PC-3 (cell line): ENCODE measurements around the gene CLDN9. TPM values are rescaled to one million over a fixed set of nuclear protein-coding genes. Genes with fewer than 3 reads are reported as not detected.

ENCODE experiments used
- ATAC-seq: fragments of 200-7000 bp; cut with Tn5 transposase; 2 replicates; pipeline ENCODE4 v1.9.1; 2020; ENCODE audit warnings: mild to moderate bottlenecking, moderate library complexity
- BruUV-seq: library from RNA; stranded (reverse); fragments of 400-500 nt; replicated peaks from 2 replicates; lab custom pipeline; 2021; lab: Mats Ljungman, UMichigan
- CTCF ChIA-PET: fragments of 300-600 bp; sonication (Branson Sonifier 250); formaldehyde crosslinking; loops from one replicate; lab custom pipeline; 2022; ENCODE audit warnings: antibody characterized with exemption; lab: Charles Lee
- POLR2A ChIA-PET: fragments of 300-600 bp; sonication (Branson Sonifier 250); formaldehyde crosslinking; loops from one replicate; lab custom pipeline; 2022; ENCODE audit warnings: antibody characterized with exemption; ENCODE audit not compliant: unreplicated experiment; lab: Charles Lee
- DNase-seq: peaks from one replicate; pipeline ENCODE4 v3.0.0-alpha.2; 2015
- H2AFZ ChIP-seq: fragments of 300-600 bp; sonication (generic); 2 replicates; pipeline ENCODE4 v1.6.0; 2016; ENCODE audit warnings: antibody characterized with exemption, low read length
- H3F3A ChIP-seq: fragments of 300-600 bp; sonication (generic); one replicate; pipeline ENCODE4 v1.6.0; 2017; ENCODE audit warnings: antibody characterized with exemption, low read length, control low read depth, mild to moderate bottlenecking; ENCODE audit not compliant: unreplicated experiment
- H3K27ac ChIP-seq: fragments of 300-600 bp; sonication (generic); 2 replicates; pipeline ENCODE4 v1.5.1; 2016; ENCODE audit warnings: mild to moderate bottlenecking, low read length
- H3K27me3 ChIP-seq: fragments of 300-600 bp; sonication (generic); 2 replicates; pipeline ENCODE4 v1.6.1; 2016; ENCODE audit warnings: low read length, mixed read lengths
- H3K36me3 ChIP-seq: fragments of 300-600 bp; sonication (generic); 2 replicates; pipeline ENCODE4 v1.6.1; 2016; ENCODE audit warnings: low read depth, mixed run types, low read length, mixed read lengths
- H3K4me1 ChIP-seq: fragments of 300-600 bp; sonication (generic); 2 replicates; pipeline ENCODE4 v1.5.1; 2016; ENCODE audit warnings: low read length; ENCODE audit not compliant: insufficient read depth
- H3K4me2 ChIP-seq: fragments of 300-600 bp; sonication (generic); 2 replicates; pipeline ENCODE4 v1.6.0; 2016; ENCODE audit warnings: low read length
- H3K4me3 ChIP-seq: fragments of 300-600 bp; sonication (generic); 2 replicates; pipeline ENCODE4 v1.5.1; 2016; ENCODE audit warnings: mild to moderate bottlenecking, low read length, mixed read lengths
- H3K79me2 ChIP-seq: fragments of 300-600 bp; sonication (generic); 2 replicates; pipeline ENCODE4 v1.6.1; 2017; ENCODE audit warnings: low read length, mixed read lengths
- H3K9ac ChIP-seq: fragments of 300-600 bp; sonication (generic); 2 replicates; pipeline ENCODE4 v1.6.0; 2016; ENCODE audit warnings: mild to moderate bottlenecking, low read length
- H3K9me2 ChIP-seq: fragments of 300-600 bp; sonication (generic); replicated peaks from 2 replicates; pipeline ENCODE4 v1.6.1; 2016; ENCODE audit warnings: mixed run types, low read length, mixed read lengths
- H3K9me3 ChIP-seq: fragments of 300-600 bp; sonication (generic); 2 replicates; pipeline ENCODE4 v1.6.1; 2016; ENCODE audit warnings: low read length, mixed read lengths
- H4K20me1 ChIP-seq: fragments of 300-600 bp; sonication (generic); 2 replicates; pipeline ENCODE4 v1.6.1; 2016; ENCODE audit warnings: low read length, mixed read lengths
- CTCF ChIP-seq: fragments of 300-600 bp; sonication (generic); conservative IDR thresholded peaks from 2 replicates; pipeline ENCODE4 v1.5.1; 2017; ENCODE audit warnings: antibody characterized with exemption, low read depth, mild to moderate bottlenecking, low read length
- EZH2 ChIP-seq: fragments of 300-600 bp; sonication (generic); IDR thresholded peaks from one replicate; pipeline ENCODE4 v1.6.1; 2017; ENCODE audit warnings: antibody characterized with exemption, mild to moderate bottlenecking, low read length; ENCODE audit not compliant: unreplicated experiment
- EZH2phosphoT487 ChIP-seq: fragments of 300-600 bp; sonication (generic); IDR thresholded peaks from 2 replicates; pipeline ENCODE4 v1.6.1; 2018; ENCODE audit warnings: mild to moderate bottlenecking, antibody characterized with exemption, low read length, borderline replicate concordance
- intact Hi-C: fragments of 100-400 bp; cut with micrococcal nuclease; formaldehyde crosslinking; loops from 2 replicates; pipeline ENCODE4 v1.9.0; 2023
- total RNA-seq: library from RNA; depleted of rRNA; stranded (reverse); fragments of >200 nt; gene quantifications from 2 replicates; pipeline ENCODE4 v1.2.3, GENCODE V29; 2014

Gene CLDN9
- total RNA-seq, 1 experiment from 2014 or later, result 0.33 TPM

DNA sequence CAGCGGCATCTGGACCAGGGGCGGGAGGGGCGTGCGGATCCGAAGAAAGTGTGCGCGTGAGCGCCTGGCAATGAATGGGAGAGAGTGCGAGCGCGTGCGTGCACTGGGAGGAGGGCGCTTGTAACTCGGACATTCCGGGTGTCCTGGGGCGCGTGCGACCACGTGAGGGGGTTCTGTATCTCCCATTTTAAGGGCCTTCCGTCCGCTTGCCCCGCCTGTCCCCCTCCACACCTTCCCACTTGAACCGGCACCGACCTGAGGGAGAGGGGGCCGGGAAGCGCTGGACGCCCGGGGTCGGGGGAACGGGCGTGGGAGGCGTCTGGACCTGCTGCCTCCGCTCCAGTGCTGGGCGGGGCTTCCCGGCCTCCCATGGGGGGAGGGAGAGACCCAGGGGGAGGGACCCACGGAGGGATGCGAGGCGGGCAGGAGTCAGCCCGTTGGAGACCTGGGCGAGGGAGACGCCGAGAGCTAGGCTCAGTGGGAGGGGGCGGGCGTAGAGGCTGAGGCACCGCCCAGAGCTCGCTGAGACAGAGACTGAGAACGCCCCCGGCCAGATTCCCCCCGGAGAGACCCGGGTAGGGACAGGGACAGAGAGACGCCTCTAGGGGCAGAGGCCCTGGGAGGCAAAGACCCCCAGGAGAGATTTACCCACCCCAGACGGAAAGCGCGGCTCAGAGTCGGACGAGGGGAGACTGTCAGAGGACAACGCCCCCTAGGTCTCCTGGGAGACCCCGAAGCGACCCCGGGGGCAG, 48.8 kb upstream of the CLDN9 start, which contains the start of gene KREMEN2:
KREMEN2 (plus strand) TSS at position 553 of the 752 bp plus-strand sequence. CDS start 246 bp downstream, outside the sequence.
- intact Hi-C loops, result loop anchor here (10.0 kb wide), 1 partner anchor 59 kb away; no protein-coding TSS in a partner anchor

GRCh38 chr16:2964475-2965336, 48.0 kb upstream of the CLDN9 start:
- H3K9ac ChIP-seq, result no peak overlapping the region
- DNase-seq, result peak; percentile 71

More for the DNA sequence above, 48.8 kb upstream of the CLDN9 start, which contains the start of gene KREMEN2:
- BruUV-seq, result no TSS peak
- TF ChIP-seq CTCF, result 0 out of 2 replicates have a peak, but pooled peaks have one; percentile 14
- no peak for TF ChIP-seq EZH2phosphoT487
- Histone ChIP-seq H3F3A (no peaks in the 10 kb centered on the region), H3K9ac (no peak within 1 kb of the TSS), H3K4me3 (peak within 1 kb of the TSS; percentile 74), H3K27me3 (no peaks in the 10 kb centered on the region), H3K4me2 (peak within 1 kb of the TSS; percentile 98), H3K36me3 (no peaks in the 10 kb centered on the region), H4K20me1 (no peaks in the 10 kb centered on the region), H3K27ac (no peak within 1 kb of the TSS), H3K4me1 (0 out of 2 replicates have a peak, but pooled peaks cover 17% of the 10 kb centered on the region), H3K9me2 (no peaks in the 10 kb centered on the region), H2AFZ (peak within 1 kb of the TSS; percentile 75), H3K9me3 (no peaks in the 10 kb centered on the region), H3K79me2 (no peaks in the 10 kb centered on the region)
- CTCF ChIA-PET, result no interaction called here
- DNase-seq (peak; percentile 73), ATAC-seq (peak; percentile 47)
- POLR2A ChIA-PET, result interaction anchor here (0.9 kb wide), 1 partner anchor 52 kb away, joined by 4 read pairs; the partner anchor contains the start of gene FLYWCH1

More at GRCh38 chr16:2964475-2965336, 48.0 kb upstream of the CLDN9 start:
- TF ChIP-seq CTCF, result peak; percentile 5; the same call in 1 of the 2 replicates
- no peak for TF ChIP-seq EZH2
- no peaks in the 10 kb centered on the region for H3K27me3 ChIP-seq
- 0 out of 2 replicates have a peak, but pooled peaks cover 13% of the 10 kb centered on the region for H3K4me1 ChIP-seq
- H3K4me2 ChIP-seq, result peak overlapping the region; percentile 98
- H3K27ac ChIP-seq, result no peak overlapping the region
- no peaks in the 10 kb centered on the region for H3K9me2 ChIP-seq
- H3K4me3 ChIP-seq, result peak overlapping the region; percentile 74
- peak overlapping the region; percentile 75 for H2AFZ ChIP-seq
- CTCF ChIA-PET, result interaction anchor here (0.6 kb wide), 1 partner anchor 15 kb away, joined by 15 read pairs; no protein-coding TSS in a partner anchor
- intact Hi-C loops, result loop anchor here (10.0 kb wide), 1 partner anchor 60 kb away; no protein-coding TSS in a partner anchor
- H3K9me3 ChIP-seq, result no peaks in the 10 kb centered on the region
- ATAC-seq, result peak; percentile 28
- no peaks in the 10 kb centered on the region for H3K36me3 ChIP-seq
- no peaks in the 10 kb centered on the region for H3K79me2 ChIP-seq
- POLR2A ChIA-PET, result interaction anchor here (0.9 kb wide), 1 partner anchor 53 kb away, joined by 4 read pairs; the partner anchor contains the start of gene FLYWCH1
- H3F3A ChIP-seq, result no peaks in the 10 kb centered on the region
- BruUV-seq, result no TSS peak
- no peaks in the 10 kb centered on the region for H4K20me1 ChIP-seq
